SJCRH30 (cell line): ENCODE measurements around the gene ADAMTSL1. TPM values are rescaled to one million over a fixed set of nuclear protein-coding genes. Genes with fewer than 3 reads are reported as not detected.

Experiments used
- DNase-seq, 2 experiments: peaks; one replicate each; pipeline ENCODE4 v3.0.0-alpha.2; 2015 to 2020
- H3K27ac ChIP-seq: fragments of 250-450 bp; sonication (Bioruptor Pico); 2 replicates; pipeline ENCODE4 v1.5.1; 2020; ENCODE audit warnings: mild to moderate bottlenecking, moderate library complexity
- H3K27me3 ChIP-seq: fragments of 250-450 bp; sonication (Bioruptor Pico); 2 replicates; pipeline ENCODE4 v1.5.1; 2020; ENCODE audit warnings: mild to moderate bottlenecking, moderate library complexity
- H3K36me3 ChIP-seq: fragments of 250-450 bp; sonication (Bioruptor Pico); 2 replicates; pipeline ENCODE4 v1.5.1; 2020; ENCODE audit warnings: mild to moderate bottlenecking, moderate library complexity
- H3K4me1 ChIP-seq: fragments of 250-450 bp; sonication (Bioruptor Pico); 2 replicates; pipeline ENCODE4 v1.5.1; 2020; ENCODE audit warnings: mild to moderate bottlenecking, moderate library complexity
- H3K4me3 ChIP-seq: fragments of 250-450 bp; sonication (Bioruptor Pico); 2 replicates; pipeline ENCODE4 v1.5.1; 2020; ENCODE audit warnings: mild to moderate bottlenecking, moderate library complexity
- H3K9me3 ChIP-seq: fragments of 250-450 bp; sonication (Bioruptor Pico); replicated peaks from 2 replicates; pipeline ENCODE4 v1.5.1; 2020; ENCODE audit warnings: mild to moderate bottlenecking, moderate library complexity
- total RNA-seq: library from RNA; depleted of rRNA; stranded (reverse); fragments of >200 nt; shearing (Covaris generic); gene quantifications from 2 replicates; pipeline ENCODE4 v1.2.3, GENCODE V29; 2014

ADAMTSL1 gene
- total RNA-seq, 1 experiment from 2014 or later: 3.3 TPM

DNA sequence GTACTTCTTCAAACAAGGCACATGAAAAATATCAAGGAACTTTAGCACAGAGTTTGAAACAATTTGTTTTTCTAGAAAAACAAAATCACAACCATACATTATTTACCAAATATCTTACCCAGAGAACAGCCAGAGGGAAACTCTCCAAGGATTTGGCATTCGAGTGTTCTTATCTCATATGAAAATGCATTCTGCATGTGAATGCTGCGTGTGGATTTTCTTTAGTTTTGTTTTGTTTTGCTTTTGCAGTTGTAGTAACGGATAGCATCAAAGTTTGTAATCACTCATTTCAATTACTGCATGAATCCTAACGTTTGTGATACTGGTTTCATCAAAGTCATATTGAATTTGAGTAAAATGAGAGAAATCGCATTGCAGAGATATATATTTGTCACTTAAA lies 28.0 kb downstream of the ADAMTSL1 start:
- no peak for DNase-seq
- Histone ChIP-seq H3K9me3 (no peaks in the 10 kb centered on the region), H3K4me1 (no peaks in the 10 kb centered on the region), H3K27ac (no peak overlapping the region), H3K27me3 (no peaks in the 10 kb centered on the region), H3K4me3 (no peak overlapping the region), H3K36me3 (no peaks in the 10 kb centered on the region)

DNA sequence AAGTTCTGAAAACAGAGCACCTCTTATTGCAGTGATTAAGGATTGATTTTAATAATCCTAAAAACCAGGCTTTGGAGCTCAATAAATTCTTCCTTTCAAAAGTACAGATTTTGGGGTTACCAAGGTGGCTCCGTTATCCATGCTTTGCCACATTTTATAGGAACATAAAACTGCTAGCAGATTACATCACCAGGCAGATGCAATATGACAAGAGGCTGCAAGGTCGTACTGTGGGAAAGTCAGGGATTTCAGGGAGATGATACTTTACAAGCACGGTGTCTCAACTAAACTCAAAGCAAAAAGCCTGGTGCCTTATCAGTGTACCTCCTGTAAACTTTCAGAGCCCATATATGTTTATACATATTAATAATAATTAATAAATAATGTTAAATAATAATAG lies 28.6 kb downstream of the ADAMTSL1 start:
- Histone ChIP-seq H3K4me1 (no peaks in the 10 kb centered on the region), H3K36me3 (no peaks in the 10 kb centered on the region), H3K9me3 (no peaks in the 10 kb centered on the region), H3K4me3 (no peak overlapping the region), H3K27ac (no peak overlapping the region), H3K27me3 (no peaks in the 10 kb centered on the region)
- DNase-seq: no peak

DNA sequence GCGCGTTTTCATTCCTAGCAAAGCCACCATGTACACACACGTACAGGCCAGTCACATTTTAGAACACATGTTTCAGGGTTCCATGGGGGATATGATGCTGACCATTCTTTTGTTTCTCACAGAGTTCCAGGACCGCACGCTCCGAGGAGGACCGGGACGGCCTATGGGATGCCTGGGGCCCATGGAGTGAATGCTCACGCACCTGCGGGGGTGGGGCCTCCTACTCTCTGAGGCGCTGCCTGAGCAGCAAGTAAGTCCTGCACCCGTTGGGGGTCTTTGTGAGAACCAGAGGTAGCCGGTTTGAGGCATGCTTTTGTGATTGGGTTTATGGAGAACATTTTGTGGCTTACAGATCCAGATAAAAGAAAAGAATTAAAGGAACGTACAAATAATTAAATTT lies 30.8 kb downstream of the ADAMTSL1 start:
- no peak for DNase-seq
- Histone ChIP-seq H3K4me3 (no peak overlapping the region), H3K4me1 (no peaks in the 10 kb centered on the region), H3K27ac (no peak overlapping the region), H3K36me3 (no peaks in the 10 kb centered on the region), H3K9me3 (no peaks in the 10 kb centered on the region), H3K27me3 (no peaks in the 10 kb centered on the region)

DNA sequence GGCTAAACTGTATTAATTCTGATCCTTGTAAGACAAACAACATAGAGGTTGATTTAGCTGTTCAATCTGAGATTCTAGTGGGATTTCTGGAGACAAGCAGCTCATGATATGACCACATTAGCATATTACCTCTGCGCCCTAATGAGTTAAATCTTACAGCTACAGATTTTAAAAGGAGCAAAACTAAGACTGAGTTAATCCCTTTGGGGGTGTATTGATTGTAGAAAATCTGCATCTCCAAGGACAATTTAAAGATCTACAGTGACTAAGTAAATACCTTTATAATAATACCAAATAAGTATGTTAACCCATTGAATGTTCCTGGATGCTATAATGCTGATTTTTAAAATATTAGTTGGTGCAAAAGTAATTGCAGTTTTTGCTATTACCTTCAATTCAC lies 33.2 kb downstream of the ADAMTSL1 start:
- no peaks in the 10 kb centered on the region for H3K36me3 ChIP-seq
- DNase-seq: no peak
- H3K4me1 ChIP-seq: no peaks in the 10 kb centered on the region
- no peak overlapping the region for H3K27ac ChIP-seq
- no peaks in the 10 kb centered on the region for H3K27me3 ChIP-seq
- H3K4me3 ChIP-seq: no peak overlapping the region
- H3K9me3 ChIP-seq: no peaks in the 10 kb centered on the region

DNA sequence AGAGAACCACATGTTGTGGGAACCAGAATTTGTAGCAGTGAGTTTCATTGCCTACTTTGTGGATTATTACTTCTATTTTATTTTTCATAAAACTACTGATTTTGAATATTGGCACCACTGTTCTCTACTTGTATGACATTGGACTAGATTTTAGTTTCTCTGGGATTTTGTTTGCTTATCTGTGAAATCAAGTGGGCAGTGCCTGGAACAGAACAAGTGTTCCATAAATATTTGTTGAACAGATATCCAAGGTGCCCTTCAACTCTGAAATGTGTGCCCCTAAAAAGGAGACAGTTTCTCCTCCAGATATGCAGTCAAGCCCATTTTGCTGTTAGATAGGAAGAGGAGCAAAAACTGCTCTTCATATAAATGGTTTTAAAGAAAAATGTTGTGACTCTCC lies 42.6 kb downstream of the ADAMTSL1 start:
- Histone ChIP-seq H3K27ac (no peak overlapping the region), H3K9me3 (no peaks in the 10 kb centered on the region), H3K36me3 (no peaks in the 10 kb centered on the region), H3K27me3 (no peaks in the 10 kb centered on the region), H3K4me3 (no peak overlapping the region), H3K4me1 (no peaks in the 10 kb centered on the region)
- no peak for DNase-seq

DNA sequence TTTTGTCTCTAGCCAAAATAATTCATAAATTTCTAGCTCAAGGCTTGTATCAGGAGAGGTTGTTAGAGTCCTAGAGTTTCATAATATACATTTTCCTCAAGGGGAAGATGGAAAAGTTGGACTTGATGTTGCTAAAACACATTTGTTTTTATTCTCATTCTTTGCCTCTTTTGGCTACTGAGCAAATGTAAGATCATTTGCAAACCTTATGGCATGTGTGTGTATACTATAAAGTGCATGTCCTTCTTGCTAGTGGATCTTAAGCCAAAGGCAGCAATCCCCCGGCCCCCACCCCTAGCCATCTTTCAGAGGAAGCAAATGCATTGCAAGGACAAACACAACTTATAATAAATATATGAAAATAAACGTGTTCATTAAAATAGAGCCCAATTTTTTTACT lies 43.0 kb downstream of the ADAMTSL1 start:
- Histone ChIP-seq H3K27me3 (no peaks in the 10 kb centered on the region), H3K4me1 (no peaks in the 10 kb centered on the region), H3K36me3 (no peaks in the 10 kb centered on the region), H3K4me3 (no peak overlapping the region), H3K9me3 (no peaks in the 10 kb centered on the region), H3K27ac (no peak overlapping the region)
- DNase-seq: no peak

DNA sequence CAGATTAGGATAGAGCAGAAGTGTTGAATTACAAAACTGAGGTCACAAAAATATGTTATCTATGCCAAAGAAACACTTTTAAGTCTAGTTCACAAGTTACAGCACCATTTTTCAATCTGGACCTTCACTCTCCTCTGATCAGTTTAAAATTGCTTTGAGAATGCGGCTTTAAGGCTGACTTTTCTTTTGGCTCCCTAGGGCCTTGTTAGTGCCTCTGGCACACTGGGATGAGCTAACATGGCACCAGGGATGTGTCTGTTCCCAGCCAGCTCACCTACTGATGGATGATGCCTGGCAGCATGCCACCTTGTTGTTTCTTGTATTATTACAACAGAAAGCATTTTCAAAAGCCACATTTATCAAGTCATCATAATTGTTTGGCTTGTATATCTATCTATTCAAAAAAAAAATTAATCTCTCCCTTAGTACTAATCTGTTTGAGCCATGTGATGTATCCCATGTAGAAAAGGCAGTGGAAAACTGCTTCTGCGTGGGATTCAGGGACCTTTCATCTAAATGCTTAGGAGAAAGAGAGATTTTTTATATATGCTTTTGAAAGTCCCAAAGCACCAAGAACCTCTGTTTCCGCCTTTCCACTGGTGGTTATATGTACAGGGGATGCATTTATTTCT lies 46.6 kb downstream of the ADAMTSL1 start:
- no peaks in the 10 kb centered on the region for H3K4me1 ChIP-seq
- H3K27ac ChIP-seq: no peak overlapping the region
- no peaks in the 10 kb centered on the region for H3K36me3 ChIP-seq
- H3K27me3 ChIP-seq: no peaks in the 10 kb centered on the region
- H3K9me3 ChIP-seq: no peaks in the 10 kb centered on the region; the same call in 1 of the 2 replicates
- no peak overlapping the region for H3K4me3 ChIP-seq
- DNase-seq: no peak

DNA sequence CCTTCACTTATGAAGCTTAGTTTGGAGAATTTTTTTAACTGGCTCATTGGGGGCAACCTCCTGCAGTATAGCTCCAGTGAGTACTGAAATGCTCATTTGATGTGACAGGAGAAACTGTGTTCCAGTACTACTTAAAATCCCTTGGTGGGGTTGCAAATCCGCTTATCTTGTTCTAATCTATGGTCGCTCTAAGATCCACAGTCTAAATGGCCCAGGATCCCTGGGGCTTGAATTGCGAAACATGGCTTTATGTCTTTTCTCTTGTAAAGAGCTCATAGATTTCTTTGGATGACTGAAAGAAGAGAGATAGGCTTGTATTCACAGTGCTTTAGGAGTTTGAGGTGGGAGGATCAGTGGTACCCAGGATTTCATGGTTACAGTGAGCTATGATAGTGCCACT lies 52.7 kb downstream of the ADAMTSL1 start:
- no peak overlapping the region for H3K27ac ChIP-seq
- no peaks in the 10 kb centered on the region for H3K27me3 ChIP-seq
- H3K4me1 ChIP-seq: no peaks in the 10 kb centered on the region
- H3K36me3 ChIP-seq: no peaks in the 10 kb centered on the region; the same call in 1 of the 2 replicates
- no peak for DNase-seq
- H3K4me3 ChIP-seq: no peak overlapping the region
- no peaks in the 10 kb centered on the region; the same call in 1 of the 2 replicates for H3K9me3 ChIP-seq

DNA sequence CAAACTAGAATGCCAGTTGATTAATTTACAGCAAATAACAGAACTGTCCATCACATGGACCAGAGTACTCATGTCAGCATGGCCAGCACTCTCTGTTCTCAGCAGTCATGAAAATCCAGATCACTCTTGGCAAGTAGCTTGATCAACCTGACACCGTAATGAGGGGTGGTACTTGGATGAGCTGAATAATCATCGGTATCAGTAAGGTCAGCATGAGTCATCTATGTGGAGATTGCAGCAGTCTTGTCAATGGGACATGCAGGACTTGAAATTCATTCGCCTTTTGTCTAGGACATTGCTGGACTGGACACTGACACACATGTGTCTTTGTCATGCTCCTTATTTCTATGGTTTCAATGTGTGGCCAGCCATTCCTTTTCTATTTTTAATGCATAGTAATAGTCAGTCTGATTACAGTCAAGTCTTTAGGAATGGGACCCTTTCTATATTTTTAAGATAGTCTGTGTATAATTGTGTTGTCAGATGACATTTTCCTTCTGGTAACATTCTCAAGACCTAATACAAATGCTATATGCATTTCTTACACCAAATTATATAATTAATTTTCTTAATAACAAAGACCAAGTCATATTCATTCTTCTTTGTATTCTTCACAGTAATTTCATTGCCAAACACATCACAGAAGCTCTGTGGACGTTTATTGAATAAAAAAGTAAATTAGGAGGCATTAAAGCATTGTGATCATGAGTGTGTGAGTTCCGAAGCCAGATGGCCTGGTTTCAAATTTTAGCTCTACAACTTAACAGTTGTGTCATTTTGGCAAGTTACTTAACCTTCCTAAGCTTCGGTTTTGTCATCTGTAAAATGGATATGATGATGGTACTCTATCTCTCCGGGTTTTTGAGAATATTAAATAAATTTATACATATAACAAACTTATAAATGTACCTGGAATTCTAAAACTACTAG lies 57.4 kb downstream of the ADAMTSL1 start:
- H3K27me3 ChIP-seq: no peaks in the 10 kb centered on the region
- no peak overlapping the region for H3K27ac ChIP-seq
- H3K36me3 ChIP-seq: no peaks in the 10 kb centered on the region; the same call in 1 of the 2 replicates
- no peak overlapping the region for H3K4me3 ChIP-seq
- no peaks in the 10 kb centered on the region for H3K4me1 ChIP-seq
- H3K9me3 ChIP-seq: peaks cover 2% of the 10 kb centered on the region
- no peak for DNase-seq

DNA sequence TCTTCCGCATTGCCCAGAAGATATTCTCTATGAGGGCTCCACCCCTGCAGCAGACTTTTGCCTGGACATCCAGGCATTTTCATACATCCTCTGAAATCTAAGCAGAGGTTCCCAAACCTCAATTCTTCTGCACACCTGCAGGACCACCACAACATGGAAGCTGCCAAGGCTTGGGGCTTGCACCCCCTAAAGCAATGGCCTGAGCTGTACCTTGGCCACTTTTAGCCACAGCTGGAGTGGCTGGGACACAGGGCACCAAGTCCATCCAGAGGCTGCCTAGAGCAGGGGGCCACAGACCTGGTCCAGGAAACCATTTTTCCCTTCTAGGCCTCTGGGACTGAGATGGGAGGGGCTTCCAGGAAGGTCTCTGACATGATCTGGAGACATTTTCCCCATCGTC lies 60.7 kb downstream of the ADAMTSL1 start:
- Histone ChIP-seq H3K4me1 (no peaks in the 10 kb centered on the region), H3K27me3 (no peaks in the 10 kb centered on the region), H3K4me3 (no peak overlapping the region), H3K9me3 (peaks cover 2% of the 10 kb centered on the region), H3K36me3 (no peaks in the 10 kb centered on the region), H3K27ac (no peak overlapping the region)
- DNase-seq: no peak

DNA sequence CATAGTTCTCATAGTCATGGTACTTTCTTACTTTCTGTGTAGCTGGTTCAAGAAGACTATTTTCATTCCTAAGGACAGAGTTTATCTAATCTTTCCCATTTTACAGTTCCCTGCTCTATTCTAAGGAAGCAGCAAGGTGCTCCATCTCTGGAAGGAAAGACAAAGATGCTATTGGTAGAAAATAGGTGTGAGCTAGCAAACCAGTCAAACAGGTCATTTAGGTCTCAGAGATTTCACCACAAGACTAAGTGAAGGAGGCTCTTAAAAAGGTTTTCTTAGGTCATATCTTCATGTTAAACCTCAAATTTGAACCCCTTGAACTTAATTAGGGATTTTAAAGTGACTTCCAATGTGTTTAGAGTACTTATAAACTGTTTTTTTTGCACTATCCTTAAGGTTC lies 62.6 kb downstream of the ADAMTSL1 start:
- no peak overlapping the region for H3K4me3 ChIP-seq
- H3K27me3 ChIP-seq: no peaks in the 10 kb centered on the region
- H3K4me1 ChIP-seq: no peaks in the 10 kb centered on the region
- H3K27ac ChIP-seq: no peak overlapping the region
- peaks cover 2% of the 10 kb centered on the region for H3K9me3 ChIP-seq
- no peaks in the 10 kb centered on the region for H3K36me3 ChIP-seq
- DNase-seq: no peak

DNA sequence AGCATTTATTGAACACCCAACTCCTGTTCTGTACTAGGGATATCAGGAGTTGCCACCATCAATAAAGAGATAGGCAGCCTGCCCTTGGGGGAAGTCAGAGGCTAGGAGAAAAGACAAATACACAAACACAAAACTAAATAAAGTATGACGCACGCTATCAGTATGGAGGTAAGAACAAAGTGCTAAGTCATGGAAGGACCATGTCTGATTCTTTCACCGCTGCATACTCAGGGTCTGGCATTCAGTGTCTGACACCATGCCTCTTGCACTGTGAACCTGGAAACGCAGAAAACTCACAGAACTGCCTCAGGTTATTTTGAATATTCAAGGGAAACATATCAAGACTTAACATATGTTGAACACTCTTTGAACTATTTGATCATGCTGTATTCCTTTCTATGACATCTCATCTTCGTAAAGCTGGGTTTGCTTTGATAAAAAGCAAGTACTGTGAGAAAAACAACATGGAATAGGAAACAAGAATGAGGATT lies 65.3 kb downstream of the ADAMTSL1 start:
- Histone ChIP-seq H3K27ac (no peak overlapping the region), H3K4me1 (no peaks in the 10 kb centered on the region), H3K4me3 (no peak overlapping the region), H3K27me3 (no peaks in the 10 kb centered on the region), H3K9me3 (peaks cover under 1% of the 10 kb centered on the region; the same call in 1 of the 2 replicates), H3K36me3 (no peaks in the 10 kb centered on the region)
- DNase-seq: no peak

DNA sequence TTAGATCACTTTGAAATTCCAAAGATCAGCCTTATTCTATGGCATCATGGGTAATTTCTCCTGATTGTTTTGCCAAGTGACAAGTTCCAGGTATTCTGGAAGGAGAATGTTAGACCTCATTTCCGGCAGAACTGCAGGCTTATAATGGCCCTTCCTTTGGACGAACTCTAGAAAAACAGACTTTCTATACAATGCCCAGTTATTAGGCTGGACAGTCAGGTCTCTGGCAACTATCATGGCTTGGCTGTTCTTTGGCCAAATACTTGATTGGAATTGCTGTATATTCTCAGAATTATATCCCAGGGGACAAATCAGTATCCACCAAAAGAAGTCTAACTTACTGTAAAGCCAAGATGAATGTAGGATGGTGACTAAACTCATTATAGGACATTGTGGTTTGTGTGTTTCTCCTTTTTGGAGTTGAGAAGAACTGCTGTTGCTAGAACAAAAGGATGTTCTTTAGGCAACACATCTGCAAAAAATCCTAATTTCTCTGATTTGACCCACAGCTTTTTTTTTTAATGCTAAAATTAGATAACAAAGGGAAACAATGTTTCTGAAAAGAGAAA lies 69.0 kb downstream of the ADAMTSL1 start:
- no peak overlapping the region for H3K4me3 ChIP-seq
- DNase-seq: no peak

DNA sequence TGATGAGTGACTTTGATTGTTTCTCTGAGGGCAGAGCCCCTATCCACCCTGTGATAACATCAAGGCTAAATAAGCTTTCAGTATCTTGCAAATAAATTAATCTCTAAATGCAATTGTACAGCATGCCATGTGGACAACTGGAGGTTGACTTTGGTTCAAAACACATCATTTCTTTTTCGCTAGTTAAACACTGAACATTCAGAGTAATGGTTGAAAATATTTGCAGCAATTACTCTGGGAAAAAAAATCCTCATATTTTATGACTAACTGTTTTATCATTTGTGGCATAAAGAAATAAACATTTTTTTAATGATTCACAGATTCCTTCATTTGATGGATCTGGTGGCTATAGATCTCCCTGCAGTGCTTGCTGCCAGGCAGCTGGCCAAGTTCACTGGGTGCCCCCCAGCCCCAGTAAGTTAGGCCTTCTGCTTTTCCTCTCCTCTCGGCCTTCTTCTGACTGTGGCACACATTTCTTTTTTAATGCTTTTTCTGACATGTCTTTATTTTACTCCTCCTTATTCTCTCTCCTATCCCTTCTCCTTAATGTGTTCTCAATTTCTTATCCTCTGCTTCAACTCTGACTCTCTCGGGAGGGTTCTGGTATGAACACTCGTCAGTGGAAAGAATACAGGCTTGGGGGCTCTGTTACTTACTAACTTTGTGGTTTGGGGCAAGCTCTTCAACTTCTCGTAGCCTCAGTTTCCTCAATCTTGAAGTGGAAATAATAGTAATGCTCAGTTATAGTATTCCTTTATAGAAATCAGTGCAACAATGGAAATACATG lies 69.6 kb downstream of the ADAMTSL1 start:
- H3K9me3 ChIP-seq: no peaks in the 10 kb centered on the region
- no peak overlapping the region for H3K4me3 ChIP-seq
- DNase-seq: no peak
- H3K27me3 ChIP-seq: no peaks in the 10 kb centered on the region
- no peak overlapping the region for H3K27ac ChIP-seq
- H3K36me3 ChIP-seq: no peaks in the 10 kb centered on the region
- no peaks in the 10 kb centered on the region for H3K4me1 ChIP-seq

More for the DNA sequence above, 69.0 kb downstream of the ADAMTSL1 start:
- H3K36me3 ChIP-seq: no peaks in the 10 kb centered on the region
- H3K27me3 ChIP-seq: no peaks in the 10 kb centered on the region
- no peaks in the 10 kb centered on the region for H3K9me3 ChIP-seq
- no peak overlapping the region for H3K27ac ChIP-seq
- H3K4me1 ChIP-seq: no peaks in the 10 kb centered on the region
